Left ventricle myocardium superior (tissue), 1 donor: ENCODE data around the gene LENG9. TPM values are rescaled to one million over a fixed set of nuclear protein-coding genes. Genes with fewer than 3 reads are reported as not detected.
"Not testable (repeated sequence)": the region's sequence is repeated elsewhere in the genome, so short reads cannot be mapped to it uniquely, and the experiment has no call there.

Experiments
- ATAC-seq: fragments of 200-7000 bp; cut with Tn5 transposase; one replicate; pipeline ENCODE4 v1.9.1; 2020; ENCODE audit warnings: mild to moderate bottlenecking, moderate library complexity
- DNase-seq: peaks from one replicate; pipeline ENCODE4 v3.0.0-alpha.2; 2020
- intact Hi-C: fragments of 100-400 bp; cut with micrococcal nuclease; formaldehyde crosslinking; loops from one replicate; pipeline ENCODE4 v1.11.0; 2022
- long read RNA-seq: library from polyadenylated mRNA; unstranded; transcript quantifications from one replicate; pipeline ENCODE4 v2.0.0, GENCODE V29; 2021
- total RNA-seq: library from RNA; stranded (reverse); fragmentation: NEBNext Ultra II Directional; extraction: Animal tissue kit (Norgen Biotek cat#: 25700); gene quantifications from one replicate; pipeline ENCODE4 v1.2.1, GENCODE V29; 2021
- donor health status: DM: no; HTN: yes; CAD: no; lungs with severe emphysema.

The LENG9 gene
- total RNA-seq = 1.4 TPM
- long read RNA-seq, partial matches to known transcripts = 0 of 1 reads
- long read RNA-seq, other reads (novel, unspliced or antisense) = 1 of 1 reads

- intact Hi-C loops = no loop called here
Measured at GRCh38 chr19:54463531-54464043, at the start of gene LENG9. TSS of gene LENG9 (minus strand) at chr19:54463778. CDS start at chr19:54463526, 252 bp downstream.

DNA sequence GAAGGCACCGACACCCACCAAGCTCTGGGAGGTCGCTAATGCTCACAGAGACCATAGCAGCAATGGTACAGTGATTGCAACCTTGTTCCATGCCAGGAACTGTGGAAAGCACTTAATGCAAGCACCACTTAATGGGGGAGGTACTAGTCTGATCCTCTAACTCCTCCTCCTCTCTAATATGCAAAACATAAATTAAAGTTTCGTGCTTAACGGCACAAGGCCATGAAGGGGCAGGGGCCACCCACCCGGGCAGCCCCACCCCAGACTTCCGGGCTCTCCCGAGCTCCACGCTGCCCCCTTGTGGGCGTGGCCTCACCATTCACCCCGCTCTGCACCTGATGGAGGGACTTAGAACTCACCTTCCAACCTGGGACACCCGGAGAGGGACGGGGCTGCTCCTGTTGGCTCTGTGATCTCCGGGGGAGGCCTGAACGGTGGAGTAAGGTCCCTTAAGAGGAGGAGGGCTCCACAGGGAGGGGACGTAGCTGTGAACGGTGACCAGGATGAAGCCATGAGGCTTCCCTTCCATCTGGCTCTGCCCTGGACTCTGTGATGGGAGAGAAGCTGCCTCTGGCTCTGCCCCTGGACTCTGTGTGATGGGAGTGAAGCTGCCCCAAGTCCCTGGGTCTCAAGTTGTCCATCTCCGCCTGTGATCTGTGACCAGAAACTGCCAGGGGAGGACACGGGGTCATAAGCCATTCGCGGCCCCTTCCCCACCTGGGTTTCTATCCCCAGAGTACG, 45.8 kb upstream of the LENG9 start:
- DNase-seq, ATAC-seq, intact Hi-C loops: not testable (repeated sequence)

More at GRCh38 chr19:54463531-54464043, at the start of gene LENG9:
- peak; percentile 75 for ATAC-seq
- peak; percentile 97 for DNase-seq

DNA sequence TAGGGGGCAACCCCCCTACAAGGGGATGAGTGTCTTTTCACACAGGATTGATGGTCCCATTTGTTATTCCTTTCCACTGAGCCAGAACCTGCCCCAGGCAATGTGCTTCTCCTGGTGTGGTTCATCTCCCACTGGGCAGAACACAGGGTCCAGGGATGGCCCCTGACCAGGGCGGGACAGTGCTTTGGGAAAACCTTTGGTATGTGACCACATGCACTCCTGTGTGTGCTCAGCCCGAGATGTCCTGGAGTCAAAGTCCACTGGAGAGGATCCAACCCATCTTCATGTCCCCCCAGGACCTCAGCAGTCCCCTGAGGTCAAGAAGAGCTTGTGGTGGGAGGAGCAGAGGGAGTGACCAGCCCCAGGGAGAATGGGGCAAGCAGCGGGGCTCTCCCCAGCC, 44.9 kb upstream of the LENG9 start:
- ATAC-seq, DNase-seq, intact Hi-C loops: not testable (repeated sequence)

- ATAC-seq (no peak), DNase-seq (no peak)
- intact Hi-C loops = no loop called here
Measured at GRCh38 chr19:54507824-54508223, 44.2 kb upstream of the LENG9 start.

DNA sequence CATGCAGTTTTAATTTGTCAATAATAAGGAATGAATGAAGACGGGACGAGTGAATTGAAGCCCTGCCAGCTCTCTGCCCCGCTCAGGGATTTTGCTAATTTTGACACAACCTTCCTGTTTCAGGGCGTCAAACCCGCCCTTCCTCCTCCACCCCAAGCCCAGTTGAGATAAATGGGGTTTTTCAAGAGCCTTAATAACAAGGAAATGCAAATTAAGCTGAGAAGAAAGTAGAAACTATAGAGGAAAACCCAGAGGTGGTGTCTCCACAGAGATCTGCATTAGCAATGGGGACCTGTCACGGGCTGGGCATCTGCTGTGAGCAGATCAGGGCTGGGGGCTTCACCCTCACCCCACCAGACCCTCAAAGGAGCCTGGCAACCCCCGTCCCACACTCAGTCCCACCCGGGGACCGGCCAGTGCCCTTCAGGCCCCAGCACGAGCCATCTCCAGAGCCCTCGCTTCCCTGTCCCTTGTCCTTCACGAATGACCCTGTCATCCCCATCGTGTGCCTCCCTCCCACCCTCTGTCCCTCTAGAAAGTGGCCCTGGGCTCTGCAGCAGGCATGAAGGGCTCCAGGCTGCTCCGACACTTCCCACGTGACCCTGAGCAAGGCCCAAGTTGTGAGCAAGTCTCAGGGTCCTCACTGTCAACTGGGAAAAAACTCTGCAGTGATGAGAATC, 43.6 kb upstream of the LENG9 start:
- DNase-seq, ATAC-seq, intact Hi-C loops: not testable (repeated sequence)

- DNase-seq (no peak), ATAC-seq (no peak)
- intact Hi-C loops = no loop called here
Measured at GRCh38 chr19:54506079-54506478, 42.5 kb upstream of the LENG9 start.

GRCh38 chr19:54505542-54505941, 42.0 kb upstream of the LENG9 start:
- DNase-seq, ATAC-seq, intact Hi-C loops: not testable (repeated sequence)

DNA sequence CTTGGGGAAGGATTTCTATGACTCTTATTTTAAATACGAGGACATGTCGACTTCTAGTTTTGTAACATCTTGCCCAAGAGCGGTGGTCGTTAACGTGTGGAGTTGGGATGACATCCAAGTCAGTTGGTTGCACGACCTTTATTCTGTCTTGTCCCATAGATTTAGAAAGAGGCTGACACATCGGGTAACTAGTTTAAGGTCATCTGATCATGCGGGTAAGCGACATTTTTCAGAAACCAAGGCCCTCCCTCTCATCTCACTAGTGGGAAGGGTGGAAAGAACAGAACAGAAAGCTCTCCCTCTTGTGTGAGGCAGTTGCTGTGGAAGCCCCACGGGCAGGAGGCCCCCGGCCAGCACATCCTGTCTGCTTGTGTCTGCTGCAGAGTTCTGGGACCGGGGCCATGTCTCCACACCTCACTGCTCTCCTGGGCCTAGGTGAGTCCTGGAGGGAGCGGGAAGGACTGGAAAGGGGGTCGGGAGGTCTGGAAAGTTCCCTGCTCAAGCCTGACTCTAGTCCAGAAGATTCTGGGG, 39.0 kb upstream of the LENG9 start, which contains the start of gene LAIR2:
Gene LAIR2, plus strand, starts transcription at position 314 of the 531 bp plus-strand sequence. Its CDS starts 88 bp downstream, at position 402.
- ATAC-seq = no peak
- no peak for DNase-seq
- intact Hi-C loops = no loop called here

DNA sequence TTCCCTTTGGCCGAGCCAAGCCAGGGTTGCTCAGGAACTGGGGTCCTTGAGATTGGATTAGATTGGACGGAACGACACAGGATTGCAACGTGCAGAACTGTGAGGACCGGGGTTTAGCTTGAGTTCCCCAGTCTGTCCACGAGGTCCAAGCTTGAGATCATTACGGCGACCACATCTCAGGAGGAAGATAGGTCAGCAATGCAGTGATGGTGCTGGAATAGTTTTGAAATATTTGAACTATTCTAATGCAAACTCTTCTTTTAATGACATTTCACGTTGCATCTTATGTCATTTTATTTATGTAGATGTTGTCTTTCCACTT, 34.8 kb upstream of the LENG9 start:
- ATAC-seq, intact Hi-C loops, DNase-seq: not testable (repeated sequence)

- intact Hi-C loops, DNase-seq, ATAC-seq: not testable (repeated sequence)
Measured at GRCh38 chr19:54497747-54498450, 34.3 kb upstream of the LENG9 start.

DNA sequence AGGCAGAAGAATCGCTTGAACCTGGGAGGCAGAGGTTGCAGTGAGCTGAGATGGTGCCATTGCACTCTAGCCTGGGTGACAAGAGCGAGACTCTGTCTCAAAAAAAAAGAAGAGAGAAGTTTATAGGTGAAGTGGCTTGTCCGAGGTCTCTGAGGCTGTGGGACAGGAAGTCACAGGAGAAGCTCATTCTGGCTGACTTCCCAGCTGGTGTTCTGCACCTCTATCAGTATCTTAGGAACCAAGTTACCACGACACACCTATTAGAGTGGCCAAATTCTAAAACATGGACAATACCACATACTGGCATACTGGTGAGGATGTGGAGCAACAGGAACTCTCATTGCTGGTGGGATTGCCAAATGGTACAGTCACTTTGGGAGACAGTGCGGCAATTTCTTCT, 31.7 kb upstream of the LENG9 start:
- ATAC-seq, DNase-seq, intact Hi-C loops: not testable (repeated sequence)

DNA sequence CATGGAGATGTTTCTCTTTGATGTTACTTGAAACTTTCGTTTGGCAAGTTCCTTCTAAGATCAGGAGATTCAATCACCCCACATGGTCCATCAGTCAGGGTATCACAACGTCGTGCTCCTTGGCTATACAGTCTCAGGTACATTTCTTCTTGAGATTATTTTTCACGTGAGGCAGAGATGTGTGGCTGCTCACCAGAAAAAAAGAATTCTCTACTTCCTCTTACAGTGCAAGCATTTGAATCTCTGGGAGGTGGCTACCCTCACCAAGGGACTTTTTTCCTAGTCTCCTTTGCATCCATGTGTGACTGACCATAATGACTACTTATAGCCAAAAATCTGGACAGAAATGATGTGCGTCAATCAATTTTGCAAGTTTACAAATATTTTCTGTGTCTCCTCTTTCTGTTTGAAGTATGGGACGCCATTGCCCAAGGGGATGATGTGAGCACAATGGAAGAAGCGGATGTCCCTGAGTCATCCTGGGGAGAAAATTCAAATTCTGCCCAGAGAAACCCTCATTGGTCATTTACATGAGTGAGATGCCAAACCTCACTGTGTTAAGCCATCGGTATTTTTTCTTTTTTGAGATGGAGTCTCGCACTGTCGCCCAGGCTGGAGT, 30.5 kb upstream of the LENG9 start:
- intact Hi-C loops = no loop called here
- DNase-seq (no peak), ATAC-seq (no peak)

DNA sequence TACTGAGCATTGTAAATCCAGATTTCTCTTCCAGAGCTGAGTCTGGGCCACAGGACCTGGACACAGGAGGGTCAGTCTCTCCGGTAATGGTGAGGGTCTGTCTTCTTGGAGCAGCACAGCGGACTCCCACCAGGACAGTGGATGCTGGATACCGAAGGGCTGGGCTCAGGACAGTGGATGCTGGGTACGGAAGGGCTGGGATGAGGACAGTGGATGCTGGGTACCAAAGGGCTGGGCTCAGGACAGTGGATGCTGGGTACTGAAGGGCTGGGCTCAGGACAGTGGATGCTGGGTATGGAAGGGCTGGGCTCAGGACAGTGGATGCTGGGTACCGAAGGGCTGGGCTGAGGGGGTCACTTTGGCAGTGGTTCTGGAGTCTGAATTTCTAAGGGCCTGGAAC, 29.5 kb upstream of the LENG9 start:
- ATAC-seq, intact Hi-C loops: not testable (repeated sequence)

DNA sequence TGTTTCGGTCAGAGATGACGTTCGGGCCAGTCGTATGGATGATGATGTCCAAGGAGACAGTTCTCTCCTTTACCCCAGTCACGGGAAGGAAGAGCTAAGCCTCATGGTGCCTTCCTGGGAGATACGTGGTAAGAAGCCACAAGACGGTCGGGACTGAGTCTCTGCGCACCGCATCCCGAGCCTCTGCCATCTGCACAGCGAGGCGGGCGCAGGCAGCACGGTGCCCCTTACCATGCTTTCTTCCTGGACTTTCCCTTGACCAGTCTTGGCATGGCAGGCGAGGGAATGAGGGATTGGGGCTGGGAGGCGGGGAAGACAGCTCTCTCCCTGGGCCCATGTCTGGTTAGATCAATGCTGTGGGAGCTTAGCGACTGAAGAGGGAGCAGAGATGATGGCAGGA, 29.0 kb upstream of the LENG9 start:
- DNase-seq (no peak), ATAC-seq (no peak)
- intact Hi-C loops = no loop called here

More for the DNA sequence above, 29.5 kb upstream of the LENG9 start:
- not testable (repeated sequence) for DNase-seq

DNA sequence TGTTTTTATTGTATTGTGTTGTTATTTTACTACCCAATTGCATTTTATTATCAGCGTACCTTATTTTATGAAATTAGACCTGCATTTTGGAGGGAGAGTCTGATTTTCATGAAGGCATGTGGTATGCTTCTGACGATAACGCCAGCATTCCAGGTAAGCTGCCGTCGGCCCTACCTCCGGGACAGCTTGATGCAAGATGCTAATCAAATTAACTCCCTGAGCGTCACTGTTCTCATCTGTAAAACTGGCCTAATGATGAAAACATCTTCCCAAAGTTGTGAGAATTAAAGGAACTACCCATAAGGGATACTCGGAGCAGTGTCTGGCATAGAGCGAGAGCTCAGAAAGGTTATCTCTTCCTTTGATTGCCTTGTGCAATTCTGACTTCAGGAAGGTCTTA, 26.2 kb upstream of the LENG9 start:
- DNase-seq (no peak), ATAC-seq (no peak)
- intact Hi-C loops = no loop called here

GRCh38 chr19:54489341-54489740, 25.8 kb upstream of the LENG9 start:
- DNase-seq = no peak
- intact Hi-C loops = no loop called here
- no peak for ATAC-seq

DNA sequence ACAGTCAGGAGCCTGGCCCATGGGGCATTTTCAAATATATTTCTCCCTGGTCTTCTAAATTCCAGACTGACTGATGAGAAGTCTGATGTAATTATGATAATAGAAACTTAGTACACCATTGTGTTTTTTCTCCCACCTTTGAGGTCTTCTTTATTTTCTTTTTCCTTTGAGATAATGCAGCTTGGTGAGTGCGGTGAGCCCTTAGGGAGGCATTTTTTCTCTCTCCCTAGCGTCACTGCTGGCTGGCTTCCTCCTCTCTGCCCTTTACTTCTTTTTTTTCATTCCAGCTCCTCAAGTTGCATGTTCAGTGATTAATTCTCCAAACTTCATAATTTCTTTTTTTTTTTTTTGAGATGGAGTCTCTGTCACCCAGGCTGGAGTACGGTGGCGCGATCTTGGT, 22.3 kb upstream of the LENG9 start:
- intact Hi-C loops = no loop called here

GRCh38 chr19:54484451-54484850, 20.9 kb upstream of the LENG9 start:
- no peak for ATAC-seq
- intact Hi-C loops = no loop called here
- no peak for DNase-seq

More for the DNA sequence above, 22.3 kb upstream of the LENG9 start:
- no peak for ATAC-seq
- DNase-seq = no peak

- no peak for DNase-seq
- no peak for ATAC-seq
- intact Hi-C loops = no loop called here
Measured at GRCh38 chr19:54482889-54483288, 19.3 kb upstream of the LENG9 start.
